Measurements from ENCODE around the gene PCDHGC3.
"Not testable (repeated sequence)": the region's sequence is repeated elsewhere in the genome, so short reads cannot be mapped to it uniquely, and the experiment has no call there.

PCDHGC3 gene

GRCh38 chr5:141475625-141476131 is at the start of gene PCDHGC3:
TSS of gene PCDHGC3 (plus strand) at chr5:141475966. CDS start at chr5:141476117, 151 bp downstream.
- in situ Hi-C loops (cut with MboI; ENCODE audit: low sequenced_read_pairs) = no loop called here

DNA sequence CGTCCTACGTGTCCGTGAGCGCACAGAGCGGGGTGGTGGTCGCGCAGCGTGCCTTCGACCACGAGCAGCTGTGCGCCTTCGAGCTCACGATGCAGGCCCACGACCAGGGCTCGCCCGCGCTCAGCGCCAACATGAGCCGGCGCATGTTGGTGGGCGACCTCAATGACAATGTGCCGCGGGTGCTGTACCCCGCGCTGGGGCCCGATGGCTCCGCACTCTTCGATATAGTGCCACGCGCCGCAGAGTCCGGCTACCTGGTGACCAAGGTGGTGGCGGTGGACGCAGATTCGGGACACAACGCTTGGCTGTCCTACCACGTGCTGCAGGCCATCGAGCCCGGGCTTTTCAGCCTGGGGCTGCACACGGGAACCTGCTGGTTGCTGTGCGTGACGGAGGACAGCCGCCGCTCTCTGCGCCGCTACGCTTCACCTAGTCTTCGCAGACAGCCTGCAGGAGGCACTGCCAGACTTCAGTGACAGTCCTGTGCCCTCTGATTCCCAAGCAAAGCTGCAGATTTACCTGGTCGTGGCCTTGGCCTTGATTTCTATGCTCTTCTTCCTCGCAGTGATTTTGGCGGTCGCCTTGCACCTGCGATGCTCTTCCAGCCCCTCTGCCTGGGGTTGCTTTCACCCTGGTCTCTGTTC is 47.9 kb upstream of the PCDHGC3 start:
- in situ Hi-C loops (cut with MboI; ENCODE audit: low sequenced_read_pairs) = no loop called here

DNA sequence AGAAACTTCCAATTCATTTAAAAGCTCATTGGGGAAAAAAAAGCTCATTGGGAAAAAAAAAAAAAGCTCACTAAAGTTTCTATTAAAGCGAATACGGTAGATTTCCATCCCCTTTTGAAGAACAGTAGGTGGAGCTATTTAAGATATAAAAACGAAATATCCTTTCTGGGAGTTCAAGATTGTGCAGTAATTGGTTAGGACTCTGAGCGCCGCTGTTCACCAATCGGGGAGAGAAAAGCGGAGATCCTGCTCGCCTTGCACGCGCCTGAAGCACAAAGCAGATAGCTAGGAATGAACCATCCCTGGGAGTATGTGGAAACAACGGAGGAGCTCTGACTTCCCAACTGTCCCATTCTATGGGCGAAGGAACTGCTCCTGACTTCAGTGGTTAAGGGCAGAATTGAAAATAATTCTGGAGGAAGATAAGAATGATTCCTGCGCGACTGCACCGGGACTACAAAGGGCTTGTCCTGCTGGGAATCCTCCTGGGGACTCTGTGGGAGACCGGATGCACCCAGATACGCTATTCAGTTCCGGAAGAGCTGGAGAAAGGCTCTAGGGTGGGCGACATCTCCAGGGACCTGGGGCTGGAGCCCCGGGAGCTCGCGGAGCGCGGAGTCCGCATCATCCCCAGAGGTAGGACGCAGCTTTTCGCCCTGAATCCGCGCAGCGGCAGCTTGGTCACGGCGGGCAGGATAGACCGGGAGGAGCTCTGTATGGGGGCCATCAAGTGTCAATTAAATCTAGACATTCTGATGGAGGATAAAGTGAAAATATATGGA is 45.2 kb upstream of the PCDHGC3 start, which contains the start of gene PCDHGA12:
Gene PCDHGA12, plus strand, starts transcription at position 176 of the 782 bp plus-strand sequence. Its CDS starts 253 bp downstream, at position 429.
- in situ Hi-C loops (cut with MboI; ENCODE audit: low sequenced_read_pairs) = no loop called here

- in situ Hi-C loops (cut with MboI; ENCODE audit: low sequenced_read_pairs) = no loop called here
Measured at GRCh38 chr5:141431286-141431685, 44.5 kb upstream of the PCDHGC3 start.

GRCh38 chr5:141432308-141432707 is 43.5 kb upstream of the PCDHGC3 start:
- in situ Hi-C loops (cut with MboI; ENCODE audit: low sequenced_read_pairs) = not testable (repeated sequence)

GRCh38 chr5:141432726-141433125 is 43.0 kb upstream of the PCDHGC3 start:
- in situ Hi-C loops (cut with MboI; ENCODE audit: low sequenced_read_pairs) = not testable (repeated sequence)

DNA sequence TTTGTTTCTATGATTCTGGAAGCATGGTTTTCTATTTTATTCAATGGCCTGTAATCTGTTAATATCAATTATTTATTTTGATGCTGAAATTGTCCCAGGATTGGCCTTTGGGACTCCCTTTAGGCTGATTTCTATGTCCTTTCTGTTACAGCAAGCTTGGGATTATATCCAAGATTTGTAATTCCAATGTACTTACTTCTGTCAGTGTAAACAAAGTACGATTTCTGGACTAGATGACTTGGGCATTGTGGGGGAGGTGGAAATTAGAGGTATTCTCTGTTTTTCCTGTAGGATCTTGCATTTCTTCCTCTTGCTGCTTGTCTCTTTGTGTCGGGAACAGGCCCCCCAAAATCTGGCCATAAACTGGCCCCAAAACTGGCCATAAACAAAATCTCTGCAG is 41.8 kb upstream of the PCDHGC3 start:
- in situ Hi-C loops (cut with MboI; ENCODE audit: low sequenced_read_pairs) = no loop called here

DNA sequence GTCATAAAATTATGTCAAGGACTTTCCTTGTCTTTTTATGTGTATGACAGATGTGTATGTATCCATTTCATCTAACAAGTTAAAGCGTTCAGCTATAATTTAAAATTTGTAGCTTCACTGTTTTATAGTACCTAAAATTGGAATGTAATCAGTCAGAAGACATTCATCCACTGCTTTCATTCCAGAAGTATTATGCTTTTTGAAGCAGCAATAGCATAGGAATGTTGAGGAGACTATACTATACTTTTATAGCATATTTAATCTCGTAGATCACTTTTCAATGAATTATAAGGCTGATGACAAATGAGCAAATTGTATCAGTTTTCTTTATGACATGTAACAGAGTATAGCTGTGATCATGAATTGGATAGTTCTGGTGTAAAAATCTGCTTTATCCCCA is 38.5 kb upstream of the PCDHGC3 start:
- in situ Hi-C loops (cut with MboI; ENCODE audit: low sequenced_read_pairs) = no loop called here

GRCh38 chr5:141439411-141440141 is 36.2 kb upstream of the PCDHGC3 start:
- in situ Hi-C loops (cut with MboI; ENCODE audit: low sequenced_read_pairs) = no loop called here

DNA sequence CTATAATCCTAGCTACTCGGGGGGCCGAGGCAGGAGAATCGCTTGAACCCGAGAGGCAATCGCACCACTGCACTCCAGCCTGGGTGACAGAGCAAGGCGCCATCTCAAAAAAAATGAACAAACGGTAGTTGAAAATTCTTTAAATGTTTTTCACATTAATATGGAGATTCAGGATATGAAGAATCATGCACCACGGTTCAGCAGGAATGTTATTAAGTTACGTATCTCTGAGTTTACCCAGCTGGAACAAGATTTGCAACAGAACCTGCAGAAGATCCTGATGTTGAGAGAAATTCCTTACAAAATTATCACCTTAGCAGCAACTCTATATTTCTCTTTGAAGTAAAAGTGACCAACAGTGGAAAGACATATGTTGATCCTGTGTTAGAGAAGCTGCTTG is 35.4 kb upstream of the PCDHGC3 start:
- in situ Hi-C loops (cut with MboI; ENCODE audit: low sequenced_read_pairs) = no loop called here

- in situ Hi-C loops (cut with MboI; ENCODE audit: low sequenced_read_pairs) = no loop called here
Measured at GRCh38 chr5:141441571-141442170, 34.1 kb upstream of the PCDHGC3 start.

- in situ Hi-C loops (cut with MboI; ENCODE audit: low sequenced_read_pairs) = no loop called here
Measured at GRCh38 chr5:141465351-141465750, 10.4 kb upstream of the PCDHGC3 start.

DNA sequence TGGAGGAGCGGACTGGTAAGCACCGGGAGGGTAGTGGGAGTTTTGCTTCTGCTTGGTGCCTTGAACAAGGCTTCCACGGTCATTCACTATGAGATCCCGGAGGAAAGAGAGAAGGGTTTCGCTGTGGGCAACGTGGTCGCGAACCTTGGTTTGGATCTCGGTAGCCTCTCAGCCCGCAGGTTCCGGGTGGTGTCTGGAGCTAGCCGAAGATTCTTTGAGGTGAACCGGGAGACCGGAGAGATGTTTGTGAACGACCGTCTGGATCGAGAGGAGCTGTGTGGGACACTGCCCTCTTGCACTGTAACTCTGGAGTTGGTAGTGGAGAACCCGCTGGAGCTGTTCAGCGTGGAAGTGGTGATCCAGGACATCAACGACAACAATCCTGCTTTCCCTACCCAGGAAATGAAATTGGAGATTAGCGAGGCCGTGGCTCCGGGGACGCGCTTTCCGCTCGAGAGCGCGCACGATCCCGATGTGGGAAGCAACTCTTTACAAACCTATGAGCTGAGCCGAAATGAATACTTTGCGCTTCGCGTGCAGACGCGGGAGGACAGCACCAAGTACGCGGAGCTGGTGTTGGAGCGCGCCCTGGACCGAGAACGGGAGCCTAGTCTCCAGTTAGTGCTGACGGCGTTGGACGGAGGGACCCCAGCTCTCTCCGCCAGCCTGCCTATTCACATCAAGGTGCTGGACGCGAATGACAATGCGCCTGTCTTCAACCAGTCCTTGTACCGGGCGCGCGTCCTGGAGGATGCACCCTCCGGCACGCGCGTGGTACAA is 556 bp downstream of the PCDHGC3 start:
- in situ Hi-C loops (cut with MboI; ENCODE audit: low sequenced_read_pairs) = no loop called here

GRCh38 chr5:141477044-141477575 is 1.3 kb downstream of the PCDHGC3 start:
- in situ Hi-C loops (cut with MboI; ENCODE audit: low sequenced_read_pairs) = no loop called here

GRCh38 chr5:141477815-141478214 is 2.0 kb downstream of the PCDHGC3 start:
- in situ Hi-C loops (cut with MboI; ENCODE audit: low sequenced_read_pairs) = no loop called here

GRCh38 chr5:141478321-141478945 is 2.7 kb downstream of the PCDHGC3 start:
- in situ Hi-C loops (cut with MboI; ENCODE audit: low sequenced_read_pairs) = no loop called here

DNA sequence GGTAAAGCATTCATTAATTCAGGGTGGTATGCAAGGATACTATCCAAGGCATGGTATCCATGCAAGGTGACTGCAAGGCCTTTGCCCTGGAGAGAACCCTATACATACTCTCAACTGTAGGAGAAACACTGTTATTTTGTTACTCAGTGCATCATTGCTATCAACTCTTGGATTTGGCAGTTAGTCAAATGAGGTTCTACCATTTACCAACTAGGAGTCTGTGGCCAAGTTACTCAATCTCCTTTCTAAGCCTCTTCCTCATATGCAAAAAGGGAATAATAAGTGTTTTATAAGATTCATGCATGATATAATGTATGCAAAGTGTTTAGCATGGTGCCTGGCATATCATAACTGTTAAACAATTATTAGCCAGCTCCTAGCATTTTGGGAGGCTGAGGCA is 4.0 kb downstream of the PCDHGC3 start:
- in situ Hi-C loops (cut with MboI; ENCODE audit: low sequenced_read_pairs) = no loop called here

DNA sequence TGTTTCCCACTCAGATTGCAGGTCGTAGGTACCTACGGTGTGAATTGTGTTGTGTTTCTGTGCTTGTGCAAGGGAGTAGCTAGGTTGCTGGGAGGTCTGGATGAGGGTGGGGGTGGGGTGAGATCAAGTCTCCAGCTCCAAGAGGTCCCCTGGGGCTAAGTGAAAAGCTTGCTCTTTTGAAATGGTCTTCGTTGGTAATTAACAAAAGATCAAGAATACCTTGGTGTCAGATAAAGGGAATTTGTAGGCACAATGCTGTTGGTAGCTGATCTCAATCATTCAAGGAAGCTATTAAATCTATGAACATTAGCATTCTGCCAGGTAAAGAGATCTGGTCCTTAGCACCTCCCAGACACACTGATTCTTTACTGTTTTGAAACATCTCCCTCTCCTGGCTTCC is 8.1 kb downstream of the PCDHGC3 start:
- in situ Hi-C loops (cut with MboI; ENCODE audit: low sequenced_read_pairs) = no loop called here

GRCh38 chr5:141484310-141484640 is 8.5 kb downstream of the PCDHGC3 start:
- in situ Hi-C loops (cut with MboI; ENCODE audit: low sequenced_read_pairs) = no loop called here
